T-helper 2 cell treated with Interferon-gamma antibody and Interleukin-4, amounts not matched to agents 5 μg/mL and 100 μg/mL, for 36 hours (primary cell): Measurements from ENCODE around the gene PRCD.

Experiments
- DNase-seq: peaks from one replicate; pipeline ENCODE4 v3.0.0; 2021; ENCODE audit warnings: low spot score
- H3K27ac Mint-ChIP-seq: one replicate; pipeline ENCODE4 v1.8.0; 2021; ENCODE audit warnings: mild to moderate bottlenecking, mixed read lengths
- H3K27me3 Mint-ChIP-seq: one replicate; pipeline ENCODE4 v1.8.0; 2021; ENCODE audit warnings: low read depth, mixed read lengths
- H3K36me3 Mint-ChIP-seq: one replicate; pipeline ENCODE4 v1.8.0; 2021; ENCODE audit warnings: low read depth, mixed read lengths
- H3K4me1 Mint-ChIP-seq: one replicate; pipeline ENCODE4 v1.8.0; 2021; ENCODE audit warnings: low read depth, mixed read lengths
- H3K4me3 Mint-ChIP-seq: one replicate; pipeline ENCODE4 v1.8.0; 2022; ENCODE audit warnings: mild to moderate bottlenecking, moderate library complexity, mixed read lengths
- H3K9me3 Mint-ChIP-seq: one replicate; pipeline ENCODE4 v1.8.0; 2021; ENCODE audit warnings: mixed read lengths

PRCD gene

DNA sequence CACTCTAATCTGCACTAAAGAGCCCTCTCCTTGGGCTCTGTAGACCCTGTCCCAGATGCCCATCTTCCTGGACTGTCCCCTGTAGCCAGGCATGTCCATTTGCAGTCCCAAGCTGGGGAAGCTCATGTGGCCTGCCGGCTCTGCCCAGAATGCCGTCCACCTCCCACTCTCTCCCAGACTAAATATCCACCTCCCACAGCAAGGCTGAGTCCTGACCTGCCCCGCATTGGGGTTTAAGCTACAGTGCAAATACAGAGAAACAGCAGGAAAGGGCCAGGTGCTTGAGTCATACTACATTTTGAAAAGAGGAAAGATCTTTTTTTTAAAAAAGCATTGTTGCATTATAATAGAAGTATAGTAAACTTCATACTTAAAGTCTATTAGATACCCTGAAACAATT lies 42.8 kb downstream of the PRCD start:
- no peak for DNase-seq
- Mint-ChIP-seq H3K4me1 (peaks cover 6% of the 10 kb centered on the region), H3K27ac (no peak overlapping the region), H3K4me3 (no peak overlapping the region), H3K36me3 (no peaks in the 10 kb centered on the region), H3K27me3 (peaks cover 48% of the 10 kb centered on the region), H3K9me3 (no peaks in the 10 kb centered on the region)

DNA sequence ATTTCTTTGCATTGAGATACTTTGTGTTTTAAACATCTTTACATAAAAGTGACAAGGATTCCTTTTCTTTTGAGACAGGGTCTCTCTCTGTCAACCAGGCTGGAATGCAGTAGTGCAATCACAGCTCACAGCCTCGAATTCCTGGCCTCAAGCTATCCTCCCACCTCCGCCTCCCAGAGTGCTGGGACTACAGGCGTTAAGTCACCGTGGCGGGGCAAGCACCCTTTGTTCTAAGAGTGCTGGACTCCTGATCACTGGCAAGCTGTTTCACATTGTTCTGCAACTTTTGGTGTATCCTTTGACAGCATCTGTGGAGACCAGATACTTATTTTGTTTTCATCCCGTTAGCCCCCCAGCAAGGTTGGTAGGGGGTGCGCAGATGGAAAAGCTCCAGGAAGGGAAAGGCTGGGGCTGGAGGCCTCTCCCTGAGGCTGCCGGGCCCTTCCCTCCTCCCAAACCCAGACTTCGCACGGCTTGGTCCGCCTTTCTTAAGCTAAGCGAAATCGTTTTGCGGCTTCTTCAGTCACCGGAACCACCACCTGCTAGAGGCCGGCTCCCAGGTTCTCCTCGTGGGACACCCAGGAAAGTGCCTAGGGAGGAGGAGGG lies 44.7 kb downstream of the PRCD start:
- no peak overlapping the region for H3K27ac Mint-ChIP-seq
- no peak for DNase-seq
- no peaks in the 10 kb centered on the region for H3K36me3 Mint-ChIP-seq
- H3K4me1 Mint-ChIP-seq, result peaks cover 4% of the 10 kb centered on the region
- H3K4me3 Mint-ChIP-seq, result peak overlapping the region; percentile 63
- peaks cover 64% of the 10 kb centered on the region for H3K27me3 Mint-ChIP-seq
- H3K9me3 Mint-ChIP-seq, result no peaks in the 10 kb centered on the region

DNA sequence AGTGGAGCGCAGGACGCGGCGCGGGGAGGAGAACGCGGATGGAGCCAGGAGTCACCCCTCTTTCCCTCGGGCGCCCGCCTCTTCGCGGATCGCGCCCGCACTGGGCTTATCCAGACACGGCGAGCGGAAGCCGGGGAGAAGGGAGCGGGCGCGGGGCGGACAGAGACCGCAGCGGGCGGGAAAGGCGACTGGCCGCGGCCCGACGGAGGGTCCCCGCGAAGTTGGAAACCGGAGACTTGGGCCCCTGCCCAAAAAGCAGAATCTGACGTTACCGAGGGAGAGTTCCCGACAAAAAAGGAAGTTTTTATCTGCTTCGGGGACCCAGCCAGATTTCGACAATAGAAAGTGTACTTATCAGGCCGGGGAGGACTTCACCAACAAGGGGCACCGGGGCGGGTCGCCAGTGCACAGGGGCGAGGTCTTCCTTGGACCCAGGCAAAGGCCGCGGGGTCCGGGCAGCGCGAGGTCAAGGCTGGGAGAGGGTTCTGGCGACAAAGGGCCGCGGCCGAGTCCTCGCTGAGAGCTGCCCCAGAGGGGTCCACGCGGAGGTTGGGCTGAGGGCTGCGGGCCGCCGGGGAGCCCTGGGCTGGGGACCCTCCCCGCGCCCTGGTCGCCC lies 45.3 kb downstream of the PRCD start:
- H3K27ac Mint-ChIP-seq, result no peak overlapping the region
- no peak for DNase-seq
- no peaks in the 10 kb centered on the region for H3K36me3 Mint-ChIP-seq
- H3K4me1 Mint-ChIP-seq, result no peaks in the 10 kb centered on the region
- H3K4me3 Mint-ChIP-seq, result peak overlapping the region; percentile 63
- no peaks in the 10 kb centered on the region for H3K9me3 Mint-ChIP-seq
- peaks cover 70% of the 10 kb centered on the region for H3K27me3 Mint-ChIP-seq

DNA sequence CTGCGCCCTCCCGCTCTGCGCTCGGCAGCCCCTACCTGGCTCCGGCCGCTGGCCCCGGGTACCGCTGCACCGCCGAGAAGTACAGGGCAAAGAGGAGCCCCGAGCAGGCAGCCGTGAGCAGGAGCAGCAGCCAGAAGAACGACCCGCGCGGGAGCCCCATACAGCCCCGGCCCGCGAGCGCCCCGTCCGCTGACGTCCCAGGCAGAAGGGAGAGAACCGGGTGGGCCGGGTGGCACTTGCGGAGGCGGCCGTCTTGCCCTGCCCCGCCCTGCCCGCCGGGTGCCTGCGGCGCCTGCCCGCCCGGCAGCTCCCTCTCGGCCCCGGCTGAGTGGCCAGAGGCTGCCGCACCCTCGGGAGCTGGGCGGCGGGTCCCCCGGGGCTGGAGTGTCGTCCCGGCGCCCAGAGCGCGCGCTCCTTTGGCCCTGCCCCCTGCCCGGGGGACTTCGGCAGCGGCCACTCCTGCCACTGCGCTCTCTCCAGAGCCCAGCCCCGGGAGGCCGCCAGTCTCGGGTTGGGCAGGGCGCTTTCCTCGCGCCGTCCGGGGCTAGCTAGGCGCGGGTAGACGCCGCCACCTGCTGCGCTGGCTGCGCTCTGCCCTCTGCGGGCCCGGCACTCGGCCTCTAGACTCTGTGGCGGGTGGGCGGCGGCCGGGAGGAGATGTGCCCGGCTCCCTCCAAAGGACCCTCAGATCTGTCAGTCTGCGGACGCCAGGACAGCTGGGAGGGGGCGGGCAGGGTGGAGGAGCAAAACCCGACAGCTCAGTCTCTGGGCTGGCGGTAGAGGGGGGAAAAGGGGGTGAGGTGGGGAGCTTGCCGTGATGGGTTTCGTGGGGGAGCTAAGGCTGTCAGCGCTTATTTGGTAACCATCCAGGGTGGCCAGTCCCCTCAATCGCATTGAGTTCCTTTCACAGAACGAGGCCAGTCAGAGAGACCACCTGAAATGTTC lies 46.1 kb downstream of the PRCD start, which contains the start of gene ST6GALNAC2:
Gene ST6GALNAC2 (minus strand): TSS at position 212 of the 945 bp plus-strand sequence. CDS start 52 bp downstream, at position 160.
- Mint-ChIP-seq H3K4me3 (peak within 1 kb of the TSS; percentile 63), H3K27ac (no peak within 1 kb of the TSS), H3K9me3 (no peaks in the 10 kb centered on the region), H3K27me3 (peaks cover 71% of the 10 kb centered on the region), H3K36me3 (no peaks in the 10 kb centered on the region), H3K4me1 (no peaks in the 10 kb centered on the region)
- DNase-seq, result peak; percentile 30

DNA sequence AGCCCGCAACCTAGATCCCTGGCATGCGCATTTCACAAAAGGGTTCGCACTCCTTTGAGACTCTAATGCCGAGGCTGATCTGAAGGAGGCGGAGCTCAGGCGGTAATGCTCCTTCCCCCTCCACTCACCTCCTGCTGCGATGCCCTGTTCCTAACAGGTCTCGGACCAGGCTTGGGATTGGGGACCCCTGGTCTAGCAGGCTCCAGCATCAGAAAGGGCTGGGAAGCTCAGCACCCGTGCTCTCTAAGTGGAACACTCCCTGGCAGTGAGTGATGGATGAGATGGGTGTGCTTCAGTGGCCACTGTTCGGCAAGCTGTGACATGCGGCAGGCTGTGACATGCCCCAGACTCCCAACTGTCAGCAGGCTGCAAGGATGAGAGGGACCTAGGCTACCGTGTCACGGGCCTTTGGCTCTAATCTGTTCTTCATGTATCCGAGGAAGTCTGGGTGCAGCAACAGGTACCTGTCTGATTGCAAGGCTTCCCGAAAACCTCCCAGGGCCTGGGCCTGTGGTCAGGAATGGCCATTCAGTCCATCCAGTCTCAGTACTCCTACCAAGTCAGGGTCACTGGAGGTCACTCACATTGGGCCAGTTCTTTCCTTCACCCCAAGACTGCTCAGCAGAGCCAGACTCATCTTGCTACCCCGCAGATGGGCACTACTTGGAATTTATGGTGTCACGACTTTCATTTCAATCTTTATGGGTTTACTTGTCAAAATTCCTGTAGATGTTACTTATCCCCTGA lies 47.1 kb downstream of the PRCD start:
- no peak for DNase-seq
- Mint-ChIP-seq H3K4me3 (no peak overlapping the region), H3K36me3 (no peaks in the 10 kb centered on the region), H3K4me1 (no peaks in the 10 kb centered on the region), H3K9me3 (no peaks in the 10 kb centered on the region), H3K27ac (no peak overlapping the region), H3K27me3 (peaks cover 73% of the 10 kb centered on the region)

DNA sequence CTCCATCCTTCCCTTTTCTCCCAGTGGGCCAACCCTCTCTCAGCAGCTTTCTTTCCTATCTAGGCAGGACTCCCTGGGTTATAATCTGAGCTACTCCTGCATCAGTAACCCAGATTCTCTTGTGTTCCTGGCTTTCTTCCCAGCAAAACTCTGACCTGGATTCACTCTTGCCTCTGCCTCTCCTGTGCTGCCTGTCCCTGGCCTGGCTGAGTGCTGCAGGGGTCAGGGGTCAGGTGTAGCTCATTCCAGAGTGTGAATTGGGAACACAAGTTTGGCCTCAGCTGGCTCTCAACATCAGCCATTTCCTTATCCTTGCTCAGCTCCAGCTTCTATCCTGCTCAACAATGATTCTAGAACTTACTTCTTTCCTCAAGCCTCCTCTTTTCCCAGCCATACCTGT lies 48.3 kb downstream of the PRCD start:
- Mint-ChIP-seq H3K4me1 (no peaks in the 10 kb centered on the region), H3K27ac (no peak overlapping the region), H3K27me3 (peaks cover 64% of the 10 kb centered on the region), H3K9me3 (no peaks in the 10 kb centered on the region), H3K36me3 (no peaks in the 10 kb centered on the region), H3K4me3 (no peak overlapping the region)
- no peak for DNase-seq

DNA sequence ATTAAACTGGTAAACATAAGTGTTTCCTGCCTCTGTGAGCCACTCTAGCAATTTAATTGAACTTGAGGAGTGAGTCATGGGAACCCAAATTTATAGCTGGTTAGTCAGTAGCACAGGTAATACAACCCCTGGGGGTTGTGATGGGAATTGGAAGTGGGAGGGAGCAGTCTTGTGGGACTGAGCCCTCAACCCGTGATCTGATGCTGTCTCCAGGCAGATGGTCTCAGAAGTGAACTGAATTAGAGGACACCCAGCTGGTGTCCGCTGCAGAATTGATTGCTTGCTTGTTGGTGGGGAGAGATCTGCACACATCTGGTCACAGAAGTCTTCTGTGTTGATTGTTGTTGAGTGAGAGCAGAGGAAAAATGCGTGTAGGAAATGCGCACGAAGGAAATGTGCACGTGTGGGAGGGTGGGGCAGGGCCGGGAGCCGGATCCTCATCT lies 53.6 kb downstream of the PRCD start:
- Mint-ChIP-seq H3K9me3 (no peaks in the 10 kb centered on the region), H3K27me3 (peaks cover 28% of the 10 kb centered on the region), H3K27ac (no peak overlapping the region), H3K4me1 (peaks cover 4% of the 10 kb centered on the region), H3K36me3 (no peaks in the 10 kb centered on the region), H3K4me3 (no peak overlapping the region)
- no peak for DNase-seq

DNA sequence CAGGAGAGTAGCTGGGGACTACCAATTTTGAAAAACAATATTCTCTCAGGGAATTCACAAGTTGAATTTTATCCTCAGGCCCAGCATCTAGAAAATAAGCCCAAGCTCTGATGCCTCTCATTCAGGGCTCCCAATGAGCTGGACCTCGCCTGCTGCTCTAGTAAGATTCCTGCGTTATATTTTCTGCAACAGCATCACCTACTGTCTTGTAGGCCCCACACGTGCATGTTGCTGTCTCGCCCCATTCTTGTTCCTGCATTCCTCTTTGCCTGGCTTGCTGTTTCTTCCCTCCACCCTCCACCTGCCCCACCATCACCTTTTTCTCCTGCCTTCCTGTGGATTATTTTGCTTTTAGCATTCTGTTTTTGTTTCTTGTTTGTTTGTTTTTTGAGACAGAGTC lies 54.1 kb downstream of the PRCD start:
- peaks cover 6% of the 10 kb centered on the region for H3K4me1 Mint-ChIP-seq
- peaks cover 25% of the 10 kb centered on the region for H3K27me3 Mint-ChIP-seq
- no peak overlapping the region for H3K4me3 Mint-ChIP-seq
- H3K36me3 Mint-ChIP-seq, result no peaks in the 10 kb centered on the region
- no peak for DNase-seq
- no peaks in the 10 kb centered on the region for H3K9me3 Mint-ChIP-seq
- peak overlapping the region; percentile 2 for H3K27ac Mint-ChIP-seq

DNA sequence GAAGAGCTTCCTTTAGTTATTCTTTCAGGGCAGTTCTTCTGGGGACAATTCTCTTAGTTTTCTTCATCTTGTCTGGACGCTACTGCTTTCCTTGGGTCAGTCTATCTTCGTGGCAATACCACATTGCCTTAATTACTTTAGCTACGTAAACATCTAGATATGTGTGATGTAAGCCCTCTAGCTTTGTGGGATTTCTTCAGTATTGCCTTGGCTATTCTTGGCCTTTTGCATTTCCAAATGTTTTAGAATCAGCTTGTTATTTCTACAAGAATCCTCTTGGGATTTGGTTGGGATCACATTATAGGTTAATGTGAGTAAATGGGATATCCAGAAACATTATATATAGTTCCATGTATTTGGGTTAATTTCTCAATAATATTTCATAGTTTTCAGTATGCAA lies 54.8 kb downstream of the PRCD start:
- peaks cover 19% of the 10 kb centered on the region for H3K27me3 Mint-ChIP-seq
- peaks cover 6% of the 10 kb centered on the region for H3K4me1 Mint-ChIP-seq
- no peaks in the 10 kb centered on the region for H3K9me3 Mint-ChIP-seq
- no peak overlapping the region for H3K27ac Mint-ChIP-seq
- no peak for DNase-seq
- no peak overlapping the region for H3K4me3 Mint-ChIP-seq
- no peaks in the 10 kb centered on the region for H3K36me3 Mint-ChIP-seq
